GM18499 (cell line): ENCODE data around the gene PI4KA.
"Not testable (repeated sequence)": the region's sequence is repeated elsewhere in the genome, so short reads cannot be mapped to it uniquely, and the experiment has no call there.

Experiments used
- ATAC-seq: cut with Tn5 transposase; IDR thresholded peaks from one replicate; pipeline ENCODE4 v1.9.1; 2021; ENCODE audit warnings: moderate number of reproducible peaks; ENCODE audit not compliant: insufficient read depth, unreplicated experiment

PI4KA gene

GRCh38 chr22:20781272-20781990 lies 77.2 kb downstream of the PI4KA start:
- ATAC-seq: no peak

DNA sequence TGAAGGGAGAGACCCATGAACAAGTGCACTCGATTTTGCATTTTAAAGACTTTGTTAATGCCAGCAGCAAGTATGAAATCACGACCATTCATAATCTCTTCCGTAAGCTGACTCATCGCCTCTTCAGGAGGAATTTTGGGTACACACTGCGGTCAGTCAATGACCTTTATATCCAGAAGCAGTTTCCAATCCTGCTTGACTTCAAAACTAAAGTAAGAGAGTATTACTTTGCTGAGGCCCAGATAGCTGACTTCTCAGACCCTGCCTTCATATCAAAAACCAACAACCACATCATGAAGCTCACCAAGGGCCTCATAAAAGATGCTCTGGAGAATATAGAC lies 78.8 kb downstream of the PI4KA start:
- ATAC-seq: no peak

DNA sequence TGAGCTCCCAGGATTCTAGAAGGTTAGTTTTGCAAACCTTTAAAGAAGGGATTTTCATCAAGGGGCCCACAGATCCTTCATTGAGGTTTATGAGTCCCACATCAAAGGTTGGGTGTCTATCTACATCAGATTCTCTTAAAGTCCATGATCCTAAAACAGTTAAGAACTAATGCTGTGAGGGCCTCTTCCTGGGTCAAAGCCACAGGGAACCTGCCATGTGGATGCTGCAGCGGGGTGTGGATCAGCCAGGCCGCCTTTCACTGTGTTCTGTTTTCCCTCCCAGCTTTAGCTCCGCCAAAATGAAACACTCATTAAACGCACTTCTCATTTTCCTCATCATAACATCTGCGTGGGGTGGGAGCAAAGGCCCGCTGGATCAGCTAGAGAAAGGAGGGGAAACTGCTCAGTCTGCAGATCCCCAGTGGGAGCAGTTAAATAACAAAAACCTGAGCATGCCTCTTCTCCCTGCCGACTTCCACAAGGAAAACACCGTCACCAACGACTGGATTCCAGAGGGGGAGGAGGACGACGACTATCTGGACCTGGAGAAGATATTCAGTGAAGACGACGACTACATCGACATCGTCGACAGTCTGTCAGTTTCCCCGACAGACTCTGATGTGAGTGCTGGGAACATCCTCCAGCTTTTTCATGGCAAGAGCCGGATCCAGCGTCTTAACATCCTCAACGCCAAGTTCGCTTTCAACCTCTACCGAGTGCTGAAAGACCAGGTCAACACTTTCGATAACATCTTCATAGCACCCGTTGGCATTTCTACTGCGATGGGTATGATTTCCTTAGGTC lies 79.4 kb downstream of the PI4KA start:
- ATAC-seq: no peak

DNA sequence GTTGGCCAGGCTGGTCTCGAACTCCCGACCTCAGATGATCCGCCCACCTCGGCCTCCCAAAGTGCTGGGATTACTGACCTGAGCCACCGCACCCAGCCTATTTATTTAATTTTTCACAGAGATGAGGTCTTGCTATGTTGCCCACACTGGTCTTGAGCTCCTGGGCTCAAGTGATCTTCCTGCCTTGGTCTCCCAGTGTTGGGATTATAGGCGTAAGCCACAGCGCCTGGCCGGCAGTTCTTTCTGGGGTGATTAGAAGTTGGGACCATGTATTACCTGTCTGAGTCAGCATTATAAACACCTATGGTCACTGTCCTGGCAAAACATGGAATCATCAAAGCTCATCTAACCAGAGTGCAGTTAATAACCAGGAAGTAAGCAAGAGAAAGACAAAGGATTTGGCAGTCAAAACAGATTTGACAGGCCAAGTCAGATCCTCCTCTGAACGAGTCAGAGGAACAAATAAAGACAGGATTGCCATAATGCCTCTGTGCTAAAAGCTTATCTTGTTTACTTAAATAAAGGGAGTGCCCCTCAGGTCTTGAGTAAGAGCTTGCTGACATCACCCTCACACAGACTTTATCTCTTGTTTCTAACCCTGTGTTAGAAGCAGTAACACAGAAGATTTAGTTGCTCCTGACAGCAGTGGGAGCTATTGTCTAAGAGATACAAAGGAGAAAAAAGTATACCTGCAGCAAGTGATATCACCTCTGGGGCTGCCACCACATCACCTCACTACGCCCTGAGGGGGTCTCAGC lies 81.0 kb downstream of the PI4KA start:
- ATAC-seq: no peak

- no peak for ATAC-seq
Observed at GRCh38 chr22:20776624-20777405, 81.8 kb downstream of the PI4KA start.

DNA sequence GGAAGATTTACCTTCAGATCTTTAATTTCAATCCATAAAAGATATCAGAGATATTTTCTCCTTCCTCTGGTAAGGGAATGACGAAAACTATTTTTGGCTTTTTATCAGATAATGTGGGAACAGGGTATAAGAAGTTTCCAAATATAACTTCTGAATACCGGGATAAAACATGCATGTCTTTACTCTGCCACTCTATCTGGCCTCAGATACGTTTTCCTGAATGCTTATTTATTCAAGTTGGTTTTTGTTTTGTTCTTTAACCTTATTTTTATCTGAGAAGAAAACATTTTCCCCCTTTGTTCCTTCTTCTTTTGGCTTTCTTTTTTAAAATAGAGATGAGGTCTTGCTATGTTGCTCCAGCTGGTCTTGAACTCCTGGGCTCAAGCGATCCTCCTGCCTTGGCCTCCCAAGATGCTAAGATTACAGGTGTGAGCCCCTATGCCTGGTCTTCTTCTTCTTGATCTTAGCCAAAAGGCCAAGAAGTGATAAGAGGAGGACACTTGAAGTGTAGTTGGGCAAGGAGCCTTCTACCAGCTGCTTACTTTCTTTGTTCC lies 83.2 kb downstream of the PI4KA start:
- no peak for ATAC-seq

- ATAC-seq: no peak
Observed at GRCh38 chr22:20774882-20775281, 83.7 kb downstream of the PI4KA start.

GRCh38 chr22:20773793-20774212 lies 84.8 kb downstream of the PI4KA start, which contains the start of gene SERPIND1:
Gene SERPIND1 (plus strand): TSS chr22:20774113. CDS start chr22:20779313, 5,200 bp downstream.
- no peak for ATAC-seq

- no peak for ATAC-seq
Observed at GRCh38 chr22:20771918-20772625, 86.5 kb downstream of the PI4KA start.

GRCh38 chr22:20769496-20769826 lies 89.2 kb downstream of the PI4KA start:
- not testable (repeated sequence) for ATAC-seq

DNA sequence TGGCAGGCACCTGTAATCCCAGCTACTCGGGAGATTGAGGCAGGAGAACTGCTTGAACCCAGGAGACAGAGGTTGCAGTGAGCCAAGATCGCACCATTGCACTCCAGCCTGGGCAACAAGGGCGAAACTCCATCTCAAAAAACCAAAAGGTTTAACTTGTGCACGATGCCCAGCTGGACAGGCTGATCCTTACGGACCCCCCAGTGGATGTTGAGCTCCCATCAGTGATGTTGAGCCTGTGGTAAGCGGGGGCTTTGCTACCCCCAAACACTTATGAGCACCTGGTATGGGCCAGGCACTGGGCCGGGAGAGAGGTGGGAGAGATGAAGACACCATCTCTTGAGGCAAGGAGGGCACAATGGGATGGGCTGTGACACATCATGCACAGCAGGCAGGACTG lies 92.1 kb downstream of the PI4KA start:
- ATAC-seq: no peak

DNA sequence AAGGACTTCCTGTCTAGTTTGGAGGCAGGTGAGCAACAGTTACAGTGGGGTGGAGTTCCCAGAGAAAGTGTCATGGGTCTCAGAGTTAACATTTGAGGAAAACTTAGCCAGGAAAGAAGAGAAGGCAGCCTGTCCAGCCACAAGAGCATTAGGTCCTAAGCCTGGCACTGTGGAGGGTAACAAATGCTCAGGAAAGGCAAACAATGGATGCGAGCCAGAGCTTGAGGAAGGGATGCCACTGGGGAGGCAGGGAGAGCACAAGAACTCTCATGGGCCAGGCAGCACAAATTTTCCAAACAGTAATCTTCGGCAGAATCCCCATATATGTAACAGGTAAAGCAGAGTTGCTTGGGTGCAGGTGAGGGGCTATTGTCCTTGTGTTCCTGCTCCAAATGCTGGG lies 92.7 kb downstream of the PI4KA start:
- ATAC-seq: no peak

DNA sequence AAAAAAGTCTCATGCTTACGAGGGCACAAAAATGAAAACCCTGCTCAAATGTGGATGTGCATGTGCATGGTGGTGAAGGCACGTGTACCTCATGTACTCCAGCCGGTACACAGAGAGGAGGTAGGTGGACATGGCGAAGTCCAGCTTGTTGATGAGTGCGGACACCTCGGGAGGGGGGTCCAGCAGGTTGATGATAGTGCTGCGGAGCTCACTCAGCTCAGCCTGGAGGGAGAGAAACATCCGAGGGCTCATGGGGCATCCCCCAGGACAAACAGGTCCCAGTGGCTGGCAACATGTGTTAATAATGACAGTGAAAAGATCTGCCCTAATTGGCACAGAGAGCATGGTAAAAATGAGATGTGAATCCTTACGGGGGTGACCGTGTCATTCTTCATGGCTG lies 93.9 kb downstream of the PI4KA start:
- no peak for ATAC-seq

- no peak for ATAC-seq
Observed at GRCh38 chr22:20764471-20764720, 94.2 kb downstream of the PI4KA start.

GRCh38 chr22:20763630-20764470 lies 94.8 kb downstream of the PI4KA start:
- no peak for ATAC-seq

DNA sequence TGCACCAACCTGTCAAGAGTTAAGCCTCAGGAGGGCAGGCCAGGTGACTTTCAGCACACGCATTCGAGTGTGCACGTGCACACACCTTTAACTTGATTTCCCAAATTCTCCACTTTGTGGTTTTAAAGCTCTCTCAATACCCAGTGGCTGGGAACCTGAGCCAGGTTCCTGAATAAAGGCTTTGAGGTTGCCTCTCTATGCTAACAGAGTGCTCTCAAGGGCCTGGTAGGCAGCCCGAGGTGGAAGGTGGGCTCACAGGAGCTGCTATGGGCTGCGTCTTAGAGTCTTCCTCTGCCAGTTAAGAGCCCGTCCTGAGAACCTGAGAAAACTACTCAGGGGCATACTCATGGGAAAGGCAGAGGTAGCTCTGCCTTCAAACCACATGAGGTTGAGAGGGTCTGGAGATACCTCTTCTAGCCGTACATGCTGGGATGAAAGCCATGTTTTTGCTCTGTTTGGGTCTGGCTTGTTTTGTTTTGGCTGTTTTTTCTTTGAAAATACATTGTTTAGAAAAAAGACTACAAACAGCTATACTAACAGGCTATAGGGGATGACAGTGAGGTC lies 96.3 kb downstream of the PI4KA start:
- no peak for ATAC-seq

GRCh38 chr22:20761536-20761935 lies 97.1 kb downstream of the PI4KA start:
- ATAC-seq: no peak

GRCh38 chr22:20760084-20760483 lies 98.5 kb downstream of the PI4KA start:
- no peak for ATAC-seq

- ATAC-seq: no peak
Observed at GRCh38 chr22:20758688-20759087, 99.9 kb downstream of the PI4KA start.
